ENCODE data around the gene RNF111. TPM values are rescaled to one million over a fixed set of nuclear protein-coding genes. Genes with fewer than 3 reads are reported as not detected.
A peak's percentile ranks its signal among the peaks of the same experiment; 100 is the strongest.

The RNF111 gene
- total and polyA plus RNA-seq, 2 of the 13 experiments (the other 11 are each of a cell fraction or from before 2014, with no cell fraction given) = 12.1 to 23.1 TPM

DNA sequence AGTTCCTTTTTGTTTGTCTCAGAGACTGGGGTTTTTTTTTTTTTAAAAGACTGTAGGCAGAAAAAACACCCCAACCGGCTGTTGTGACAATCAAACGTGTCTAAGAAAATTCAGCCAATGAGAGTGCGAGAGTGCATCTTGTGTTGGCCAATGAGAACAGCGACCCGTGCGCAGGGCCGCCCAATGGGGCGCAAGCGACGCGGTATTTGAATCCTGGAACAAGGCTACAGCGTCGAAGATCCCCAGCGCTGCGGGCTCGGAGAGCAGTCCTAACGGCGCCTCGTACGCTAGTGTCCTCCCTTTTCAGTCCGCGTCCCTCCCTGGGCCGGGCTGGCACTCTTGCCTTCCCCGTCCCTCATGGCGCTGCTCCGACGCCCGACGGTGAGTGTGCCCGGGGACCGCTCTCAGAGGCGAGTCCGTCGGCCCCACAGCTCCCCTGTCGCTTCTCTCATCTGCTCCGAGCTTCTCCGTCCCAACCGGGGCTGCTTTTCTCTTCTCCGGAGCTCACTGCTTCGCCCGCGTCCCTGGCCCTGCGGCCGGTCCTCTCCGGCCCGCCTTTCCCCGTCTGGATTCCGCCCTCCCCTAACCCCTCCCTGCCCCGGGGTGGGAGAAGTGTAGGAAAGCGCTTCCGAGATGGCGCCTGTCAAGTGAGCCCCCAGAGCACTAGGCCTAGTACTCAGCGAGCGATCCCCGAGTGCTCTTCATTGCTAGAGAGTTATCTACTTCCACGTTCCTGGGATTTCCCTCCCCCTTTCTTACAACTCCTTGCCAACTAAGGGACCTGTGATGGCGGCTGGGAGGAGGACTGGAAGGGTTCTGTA, 117.7 kb downstream of the RNF111 start, which contains the start of gene CCNB2 (continued):
- no peak for TF ChIP-seq SKIL (CRISPR knock-in tag; IDR thresholded peaks at IDR 0.05; ENCODE audit: borderline replicate concordance)
- TF ChIP-seq KLF16 (CRISPR knock-in tag; IDR thresholded peaks at IDR 0.05) = peak; percentile 64 to 66; a peak in 2 of 4 replicates
- TF ChIP-seq, protein P1, sequence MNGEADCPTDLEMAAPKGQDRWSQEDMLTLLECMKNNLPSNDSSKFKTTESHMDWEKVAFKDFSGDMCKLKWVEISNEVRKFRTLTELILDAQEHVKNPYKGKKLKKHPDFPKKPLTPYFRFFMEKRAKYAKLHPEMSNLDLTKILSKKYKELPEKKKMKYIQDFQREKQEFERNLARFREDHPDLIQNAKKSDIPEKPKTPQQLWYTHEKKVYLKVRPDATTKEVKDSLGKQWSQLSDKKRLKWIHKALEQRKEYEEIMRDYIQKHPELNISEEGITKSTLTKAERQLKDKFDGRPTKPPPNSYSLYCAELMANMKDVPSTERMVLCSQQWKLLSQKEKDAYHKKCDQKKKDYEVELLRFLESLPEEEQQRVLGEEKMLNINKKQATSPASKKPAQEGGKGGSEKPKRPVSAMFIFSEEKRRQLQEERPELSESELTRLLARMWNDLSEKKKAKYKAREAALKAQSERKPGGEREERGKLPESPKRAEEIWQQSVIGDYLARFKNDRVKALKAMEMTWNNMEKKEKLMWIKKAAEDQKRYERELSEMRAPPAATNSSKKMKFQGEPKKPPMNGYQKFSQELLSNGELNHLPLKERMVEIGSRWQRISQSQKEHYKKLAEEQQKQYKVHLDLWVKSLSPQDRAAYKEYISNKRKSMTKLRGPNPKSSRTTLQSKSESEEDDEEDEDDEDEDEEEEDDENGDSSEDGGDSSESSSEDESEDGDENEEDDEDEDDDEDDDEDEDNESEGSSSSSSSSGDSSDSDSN (CRISPR knock-in tag; IDR thresholded peaks at IDR 0.05) = peak; percentile 49; the same call in 1 of the 2 replicates
- 0 out of 2 replicates have a peak, but pooled peaks have one; percentile 38 for TF ChIP-seq SATB2 (CRISPR knock-in tag; IDR thresholded peaks at IDR 0.05)
- peak; percentile 27; the same call in 1 of the 2 replicates for TF ChIP-seq ARNTL (CRISPR knock-in tag; IDR thresholded peaks at IDR 0.05)
- no peak for TF ChIP-seq ZHX2 (IDR thresholded peaks at IDR 0.05; ENCODE audit: low read depth)
- TF ChIP-seq ZHX2 (CRISPR knock-in tag; IDR thresholded peaks at IDR 0.05; ENCODE audit: borderline replicate concordance) = 0 out of 2 replicates have a peak, but pooled peaks have one; percentile 22
- peak; percentile 87 for TF ChIP-seq MXD4 (CRISPR knock-in tag; IDR thresholded peaks at IDR 0.05)
- TF ChIP-seq ZNF124 (CRISPR knock-in tag; IDR thresholded peaks at IDR 0.05) = peak; percentile 28; the same call in 1 of the 2 replicates
- TF ChIP-seq KDM5A (IDR thresholded peaks at IDR 0.05; ENCODE audit: borderline replicate concordance, low read length) = peak; percentile 61; the same call in 1 of the 2 replicates
- peak; percentile 79 for TF ChIP-seq DRAP1 (CRISPR knock-in tag; IDR thresholded peaks at IDR 0.05)
- TF ChIP-seq THAP11 (CRISPR knock-in tag; IDR thresholded peaks at IDR 0.05) = 0 out of 2 replicates have a peak, but pooled peaks have one; percentile 24
- TF ChIP-seq KAT8 (CRISPR knock-in tag; IDR thresholded peaks at IDR 0.05) = no peak
- no peak for TF ChIP-seq KDM3A (CRISPR knock-in tag; IDR thresholded peaks at IDR 0.05; ENCODE audit: low read depth)
- no peak for TF ChIP-seq TCF12 (IDR thresholded peaks at IDR 0.05)
- no peak for TF ChIP-seq TCF12 (CRISPR knock-in tag; IDR thresholded peaks at IDR 0.05)
- TF ChIP-seq ZNF883 (CRISPR knock-in tag; IDR thresholded peaks at IDR 0.05; ENCODE audit: not compliant biosample characterization) = peak; percentile 65
- TF ChIP-seq ZNF431 (CRISPR knock-in tag; IDR thresholded peaks at IDR 0.05; ENCODE audit: borderline replicate concordance, low read depth) = 0 out of 2 replicates have a peak, but pooled peaks have one; percentile 23
